ENCODE results near the gene MYO5B.
"Not testable (repeated sequence)": the region's sequence is repeated elsewhere in the genome, so short reads cannot be mapped to it uniquely, and the experiment has no call there.

DNA sequence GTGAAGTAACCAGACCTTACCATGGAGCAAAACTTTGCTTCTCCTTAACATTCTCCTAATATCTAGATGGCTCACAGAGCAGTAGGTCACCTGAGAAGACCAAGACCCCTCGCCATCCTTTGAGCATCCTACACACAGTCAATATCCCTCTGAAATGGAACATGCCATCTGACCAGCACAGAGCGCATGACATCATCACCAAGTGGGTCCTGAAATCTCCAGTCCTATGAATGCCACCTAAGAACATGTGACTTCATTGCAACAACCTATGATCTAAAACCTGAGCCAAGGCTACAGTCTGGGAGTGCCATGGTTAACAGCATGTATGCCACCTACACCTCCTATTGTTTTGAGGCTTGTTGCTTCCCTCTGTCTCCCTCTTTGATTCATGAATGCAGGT lies 305.4 kb downstream of the MYO5B start:
- TF ChIP-seq CTCF (IDR thresholded peaks at IDR 0.05); ZFX (IDR thresholded peaks at IDR 0.05; ENCODE audit: borderline replicate concordance): not testable (repeated sequence)

All from 22Rv1 (cell line).